Posterior cingulate gyrus (tissue), 11 donors: ENCODE results near the gene CACNA1B.

ENCODE experiments used
- DNase-seq, 10 donors: peaks; one replicate each; pipeline versions ENCODE4 v3.0.0 to v3.0.0-alpha.2; 2020 to 2021; ENCODE audit warnings: mixed read lengths in 3 of 10
- intact Hi-C: fragments of 100-400 bp; cut with DNase I; formaldehyde crosslinking; loops from one replicate; pipeline ENCODE4 v1.15.1; 2023

Gene CACNA1B

GRCh38 chr9:138060881-138061280 lies 183.3 kb downstream of the CACNA1B start:
- DNase-seq: peak in 3 of 10 donors; percentile 1 to 59 (median 50)
- intact Hi-C loops: no loop called here

- DNase-seq: peak in 1 of 10 donors; percentile 4
- intact Hi-C loops: no loop called here
Observed at GRCh38 chr9:138061631-138062030, 184.0 kb downstream of the CACNA1B start.

- intact Hi-C loops: no loop called here
- peak in 2 of 10 donors; percentile 22 to 63 for DNase-seq
Observed at GRCh38 chr9:138062196-138062595, 184.6 kb downstream of the CACNA1B start.

GRCh38 chr9:138063033-138063432 lies 185.5 kb downstream of the CACNA1B start:
- peak in 3 of 10 donors; percentile 21 to 50 (median 31) for DNase-seq
- intact Hi-C loops: no loop called here

- intact Hi-C loops: no loop called here
- peak in 3 of 10 donors; percentile 31 to 59 (median 40) for DNase-seq
Observed at GRCh38 chr9:138063785-138064184, 186.2 kb downstream of the CACNA1B start.

GRCh38 chr9:138064547-138064946 lies 187.0 kb downstream of the CACNA1B start:
- DNase-seq: peak in 3 of 10 donors; percentile 53 to 78 (median 76)
- intact Hi-C loops: no loop called here

- intact Hi-C loops: no loop called here
- peak in 3 of 10 donors; percentile 39 to 62 (median 43) for DNase-seq
Observed at GRCh38 chr9:138065287-138065686, 187.7 kb downstream of the CACNA1B start.

GRCh38 chr9:138066049-138066448 lies 188.5 kb downstream of the CACNA1B start:
- DNase-seq: peak in 3 of 10 donors; percentile 4 to 62 (median 7)
- intact Hi-C loops: no loop called here

GRCh38 chr9:138067613-138068367 lies 190.2 kb downstream of the CACNA1B start:
- intact Hi-C loops: no loop called here
- DNase-seq: peak in 2 of 10 donors; percentile 5 to 10

GRCh38 chr9:138068601-138069035 lies 191.0 kb downstream of the CACNA1B start:
- intact Hi-C loops: no loop called here
- DNase-seq: peak in 2 of 10 donors; percentile 14 to 86

- intact Hi-C loops: no loop called here
- peak in 1 of 10 donors; percentile 46 for DNase-seq
Observed at GRCh38 chr9:138069731-138070456, 192.3 kb downstream of the CACNA1B start.

- intact Hi-C loops: no loop called here
- DNase-seq: peak in 1 of 10 donors; percentile 49
Observed at GRCh38 chr9:138070815-138071214, 193.2 kb downstream of the CACNA1B start.

GRCh38 chr9:138071292-138071691 lies 193.7 kb downstream of the CACNA1B start:
- peak in 2 of 10 donors; percentile 5 to 67 for DNase-seq
- intact Hi-C loops: no loop called here

GRCh38 chr9:138071731-138072130 lies 194.1 kb downstream of the CACNA1B start:
- intact Hi-C loops: no loop called here
- peak in 2 of 10 donors; percentile 8 to 66 for DNase-seq

GRCh38 chr9:138072161-138072842 lies 194.7 kb downstream of the CACNA1B start:
- intact Hi-C loops: no loop called here
- DNase-seq: peak in 2 of 10 donors; percentile 15 to 82

GRCh38 chr9:138072897-138073296 lies 195.3 kb downstream of the CACNA1B start:
- intact Hi-C loops: no loop called here
- peak in 2 of 10 donors; percentile 10 to 75 for DNase-seq

GRCh38 chr9:138073408-138073807 lies 195.8 kb downstream of the CACNA1B start:
- intact Hi-C loops: no loop called here

GRCh38 chr9:138073808-138074207 lies 196.2 kb downstream of the CACNA1B start:
- intact Hi-C loops: no loop called here
- DNase-seq: peak in 2 of 10 donors; percentile 2 to 77

More at GRCh38 chr9:138073408-138073807, 195.8 kb downstream of the CACNA1B start:
- DNase-seq: peak in 1 of 10 donors; percentile 5

- DNase-seq: peak in 3 of 10 donors; percentile 3 to 82 (median 13)
- intact Hi-C loops: no loop called here
Observed at GRCh38 chr9:138074516-138074915, 196.9 kb downstream of the CACNA1B start.

GRCh38 chr9:138075496-138075895 lies 197.9 kb downstream of the CACNA1B start:
- intact Hi-C loops: no loop called here
- DNase-seq: peak in 3 of 10 donors; percentile 13 to 65 (median 46)
